Upper lobe of left lung (tissue), 4 donors: ENCODE data around the gene INPP5D.

Experiments used
- CTCF ChIP-seq, 6 experiments: fragments of 450-650 bp in 4 of 6; fragments of 200-600 bp in 2 of 6; sonication (generic) in 2 of 6; IDR thresholded peaks; one replicate each; pipeline ENCODE4 v1.5.1; 2016 to 2019; ENCODE audit warnings: antibody characterized with exemption in 6 of 6
- EP300 ChIP-seq, 4 donors: sonication (generic); formaldehyde crosslinking; IDR thresholded peaks; one replicate each; pipeline ENCODE4 v1.5.1; 2017; ENCODE audit warnings: antibody characterized with exemption in 4 of 4, control low read depth in 2 of 4
- POLR2AphosphoS5 ChIP-seq, 2 donors: sonication (generic); formaldehyde crosslinking; IDR thresholded peaks; one replicate each; pipeline ENCODE4 v1.5.1; 2017; ENCODE audit warnings: antibody characterized with exemption in 2 of 2

GRCh38 chr2:233164967-233165366 is 104.8 kb downstream of the INPP5D start:
- no peak for TF ChIP-seq EP300 (IDR thresholded peaks at IDR 0.05)
- TF ChIP-seq CTCF (IDR thresholded peaks at IDR 0.05), result no peak
- no peak for TF ChIP-seq POLR2AphosphoS5 (IDR thresholded peaks at IDR 0.05)
